GM19238 (cell line): ENCODE results near the gene FITM2.

ENCODE experiments used
- DNase-seq: peaks from one replicate; pipeline ENCODE4 v3.0.0; 2011; ENCODE audit warnings: low spot score; ENCODE audit not compliant: insufficient read length

The FITM2 gene

DNA sequence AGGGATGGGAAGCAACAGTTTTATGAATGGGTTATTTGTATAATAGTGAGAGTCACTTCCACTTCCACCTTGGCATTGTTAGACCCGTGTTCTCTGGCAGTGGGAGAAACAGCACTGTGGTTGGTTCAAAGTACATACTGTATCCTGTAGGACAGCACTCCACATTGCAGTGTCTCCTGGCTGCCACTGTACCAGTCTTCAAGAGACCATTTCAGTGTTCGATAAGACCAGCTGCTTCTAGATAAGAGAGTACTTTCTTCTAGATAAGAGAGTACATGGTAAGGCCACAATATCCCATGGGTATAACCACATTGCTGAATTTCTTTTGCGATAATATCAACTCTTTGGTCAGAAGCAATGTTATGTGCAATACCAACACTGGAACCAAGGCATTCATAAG, 28.8 kb downstream of the FITM2 start:
- no peak for DNase-seq

DNA sequence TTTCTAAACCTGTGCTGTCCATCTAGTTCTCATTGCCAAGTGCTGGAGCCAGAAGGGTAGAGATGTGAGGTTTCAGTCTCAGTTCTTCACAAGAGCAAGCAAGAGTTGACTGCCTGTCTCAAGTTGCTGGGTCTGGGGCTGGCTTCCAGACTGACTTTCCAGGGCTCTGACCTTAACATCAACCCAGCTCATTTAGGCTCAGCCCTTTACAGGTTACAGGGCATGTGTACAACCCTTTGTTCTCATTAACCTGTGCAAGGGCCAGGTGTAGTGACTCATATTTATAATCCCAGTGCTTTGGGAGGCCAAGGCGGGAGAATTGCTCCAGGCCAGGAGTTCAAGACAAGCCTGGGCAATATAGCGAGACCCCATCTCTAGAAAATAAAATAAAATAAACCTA, 30.6 kb downstream of the FITM2 start:
- DNase-seq = no peak

DNA sequence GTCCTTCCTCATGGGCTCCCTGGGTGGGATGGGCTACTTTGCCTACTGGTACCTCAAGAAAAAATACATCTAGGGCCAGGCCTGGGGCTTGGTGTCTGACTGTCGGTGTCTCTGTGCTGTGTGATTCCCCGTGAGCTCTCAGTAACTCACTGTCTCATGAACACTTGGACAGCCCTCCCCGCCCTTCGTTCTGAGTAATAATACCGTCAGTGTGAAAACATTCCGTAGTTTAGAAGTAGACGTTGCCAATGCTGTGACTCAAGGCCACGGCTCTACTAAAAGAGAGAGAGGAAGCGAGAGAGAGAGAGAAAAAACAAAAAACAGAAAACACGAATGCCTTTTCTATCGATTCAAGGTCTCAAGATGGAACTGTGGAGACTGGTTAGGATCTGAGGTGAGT, 31.8 kb downstream of the FITM2 start:
- DNase-seq = no peak

DNA sequence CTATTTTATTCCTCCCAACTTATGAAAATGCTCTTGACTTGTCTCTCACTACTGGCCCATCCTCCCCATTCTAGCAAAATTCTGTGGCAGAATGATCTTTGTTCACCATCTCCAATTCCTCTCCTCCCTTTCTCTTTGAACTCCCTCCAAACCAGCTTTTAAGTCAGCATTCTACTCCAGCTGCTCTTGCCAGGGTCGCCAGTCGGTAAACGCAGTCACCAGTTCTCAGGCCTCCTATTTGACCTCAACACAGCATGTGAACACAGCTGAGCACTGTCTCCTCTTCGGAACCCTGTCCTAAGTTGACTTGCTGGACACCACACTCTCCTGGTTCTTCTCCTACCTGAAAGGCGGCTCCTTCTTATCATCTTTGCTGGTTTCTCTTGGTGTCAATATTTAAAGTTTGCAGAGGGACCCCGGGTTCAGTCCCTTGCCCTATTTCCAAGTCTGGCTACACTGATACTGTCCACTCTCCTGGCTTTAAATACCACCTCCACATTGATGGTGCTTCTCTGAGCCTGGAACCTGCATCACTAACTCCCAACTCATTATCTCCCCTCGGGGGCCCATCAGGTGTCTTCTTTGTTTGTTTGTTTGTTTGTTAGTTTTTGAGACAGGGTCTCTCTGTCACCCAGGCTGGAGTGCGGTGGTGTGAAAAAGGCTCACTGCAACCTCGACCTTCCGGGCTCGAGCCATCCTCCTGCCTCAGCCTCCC, 36.5 kb downstream of the FITM2 start:
- DNase-seq = no peak

DNA sequence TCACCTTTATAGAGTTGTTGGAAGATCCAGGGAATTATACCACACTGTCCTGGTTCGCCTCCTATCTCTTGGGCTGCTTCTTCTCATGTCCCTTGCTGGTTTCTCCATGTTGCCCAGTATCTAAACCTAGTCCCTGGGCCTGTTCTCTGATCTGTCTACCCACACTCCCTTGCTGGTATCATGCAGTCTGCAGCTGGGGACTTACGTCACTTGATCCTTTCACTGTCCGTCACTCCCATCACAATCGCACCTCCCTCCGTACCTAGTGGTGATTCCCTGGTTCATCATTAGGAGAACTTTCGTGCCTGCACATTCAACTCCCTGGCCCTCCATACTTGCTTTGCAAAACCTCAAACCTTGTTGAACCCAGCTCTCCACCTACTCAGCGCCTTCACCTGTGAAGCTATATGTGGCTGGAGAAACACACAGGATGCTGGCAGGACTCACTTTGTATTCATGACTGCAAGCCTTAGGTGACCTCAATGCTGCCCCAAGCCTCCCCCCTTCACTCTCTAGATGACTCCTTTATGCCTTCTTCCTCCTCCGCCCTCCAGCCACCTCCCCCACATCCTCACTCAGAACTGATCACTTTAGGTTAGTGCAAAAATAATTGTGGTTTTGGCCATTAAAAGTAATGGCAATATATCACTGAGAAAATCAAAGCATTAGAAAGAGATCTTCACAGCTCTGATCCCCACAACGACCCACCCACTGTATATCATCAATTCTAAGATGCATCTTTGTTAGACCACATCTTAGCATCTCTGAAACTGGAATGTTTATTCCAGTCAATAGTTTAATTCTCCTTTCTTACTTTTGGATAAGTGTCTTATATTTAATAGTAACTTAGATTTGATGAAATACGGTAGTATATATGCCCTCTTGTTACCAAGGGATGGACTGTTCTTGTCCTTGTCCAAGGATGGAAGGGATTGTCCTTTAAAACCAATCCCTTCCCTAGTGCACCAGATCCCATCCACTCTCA, 37.5 kb downstream of the FITM2 start:
- DNase-seq = no peak

DNA sequence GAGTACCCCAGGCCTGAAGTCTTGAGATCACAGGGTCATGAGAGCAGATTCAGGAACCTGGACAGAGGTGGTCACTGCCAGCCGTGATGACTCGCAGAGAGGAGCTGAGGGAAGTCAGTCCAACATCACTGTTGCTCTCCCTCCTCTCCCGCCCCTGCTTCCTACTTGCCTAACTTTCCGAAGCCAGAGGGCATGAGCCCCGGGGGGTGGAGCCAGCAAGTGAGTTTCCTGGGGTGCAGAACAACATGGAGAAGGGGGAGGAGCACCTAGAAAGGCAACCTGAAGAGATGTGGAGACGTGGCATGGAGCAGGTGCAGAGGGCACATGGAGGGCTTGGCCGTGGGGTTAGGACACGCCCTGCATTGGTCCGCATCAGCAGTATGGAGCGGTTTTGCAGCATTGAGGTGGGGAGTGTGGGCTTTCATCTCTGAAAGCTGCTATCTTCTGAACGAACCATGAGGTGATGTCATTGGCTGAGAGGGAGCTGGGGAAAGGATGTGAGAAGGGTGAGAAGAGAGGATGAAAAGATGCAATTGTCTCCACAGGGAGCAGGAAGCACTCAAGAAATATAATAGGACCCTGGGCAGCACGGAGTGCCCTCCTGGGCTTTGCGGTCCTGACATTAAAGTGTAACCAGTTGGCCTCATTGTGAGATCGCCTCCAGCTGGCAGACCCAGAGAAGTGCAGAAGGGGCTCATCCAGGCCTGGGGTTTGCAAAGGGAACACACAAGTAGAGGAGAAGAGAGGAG, 38.9 kb downstream of the FITM2 start:
- DNase-seq = no peak

DNA sequence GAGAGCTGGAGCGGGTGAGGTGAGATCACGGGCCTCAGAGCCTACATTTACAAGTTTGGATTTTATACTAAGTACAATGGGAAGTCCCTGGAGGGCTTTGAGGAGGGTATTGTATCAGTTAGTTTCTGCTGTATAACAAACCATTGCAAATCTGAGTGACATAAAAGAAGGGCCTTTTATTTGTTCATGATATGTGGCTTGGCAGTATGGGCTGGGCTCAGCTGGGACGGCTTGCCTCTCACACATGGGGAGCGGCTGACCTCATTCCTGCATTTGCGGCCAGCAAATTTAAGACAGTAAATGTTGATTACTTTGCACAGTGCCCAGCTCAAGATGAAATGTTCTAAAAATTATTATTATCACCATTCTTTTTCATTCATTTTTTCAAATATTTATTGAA, 42.2 kb downstream of the FITM2 start:
- no peak for DNase-seq

DNA sequence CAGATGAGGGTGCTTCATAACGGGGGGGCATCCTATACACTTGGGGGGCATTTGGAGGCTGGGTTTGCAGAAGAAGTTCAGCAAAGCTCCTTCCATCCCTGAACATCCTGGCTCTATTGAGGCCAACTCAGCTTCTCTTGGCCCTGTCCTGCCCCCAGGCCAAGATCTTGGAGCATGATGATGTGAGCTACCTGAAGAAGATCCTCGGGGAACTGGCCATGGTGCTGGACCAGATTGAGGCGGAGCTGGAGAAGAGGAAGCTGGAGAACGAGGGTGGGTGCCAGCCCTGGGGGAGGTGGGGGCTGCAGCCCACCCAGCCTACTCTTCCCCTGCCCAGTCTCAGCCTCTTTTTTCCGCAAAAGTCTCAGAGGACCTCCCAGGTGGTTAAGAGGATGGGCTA, 46.7 kb downstream of the FITM2 start:
- DNase-seq = no peak

DNA sequence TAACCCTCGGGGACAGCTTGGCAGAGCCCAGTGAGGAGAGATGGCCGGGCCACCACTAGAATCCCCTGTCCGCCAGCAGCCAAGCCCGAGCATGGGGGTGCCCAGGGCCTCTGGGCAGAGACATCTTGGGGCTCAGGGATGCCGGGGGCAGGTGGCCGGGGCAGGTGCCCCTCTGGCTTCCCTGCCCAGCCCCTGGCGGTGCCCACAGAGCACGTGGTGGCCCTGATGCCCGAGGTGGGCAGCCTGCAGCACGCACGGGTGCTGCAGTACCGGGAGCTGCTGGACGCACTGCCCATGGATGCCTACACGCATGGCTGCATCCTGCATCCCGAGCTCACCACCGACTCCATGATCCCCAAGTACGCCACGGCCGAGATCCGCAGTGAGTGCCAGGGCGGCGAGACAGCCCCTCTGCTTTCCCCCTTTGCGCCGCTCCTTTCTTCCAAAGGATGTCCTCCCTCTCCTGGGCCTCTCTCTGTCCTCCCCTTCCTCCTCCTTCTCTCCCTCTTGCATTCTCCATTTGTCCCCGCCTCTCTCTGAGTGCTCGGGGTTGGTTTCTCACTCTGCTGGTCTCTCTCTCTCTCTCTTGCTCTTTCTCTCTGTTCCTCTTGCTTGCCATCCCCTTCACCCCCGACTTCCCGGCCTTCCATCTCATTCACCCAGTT, 52.6 kb downstream of the FITM2 start:
- DNase-seq = no peak

DNA sequence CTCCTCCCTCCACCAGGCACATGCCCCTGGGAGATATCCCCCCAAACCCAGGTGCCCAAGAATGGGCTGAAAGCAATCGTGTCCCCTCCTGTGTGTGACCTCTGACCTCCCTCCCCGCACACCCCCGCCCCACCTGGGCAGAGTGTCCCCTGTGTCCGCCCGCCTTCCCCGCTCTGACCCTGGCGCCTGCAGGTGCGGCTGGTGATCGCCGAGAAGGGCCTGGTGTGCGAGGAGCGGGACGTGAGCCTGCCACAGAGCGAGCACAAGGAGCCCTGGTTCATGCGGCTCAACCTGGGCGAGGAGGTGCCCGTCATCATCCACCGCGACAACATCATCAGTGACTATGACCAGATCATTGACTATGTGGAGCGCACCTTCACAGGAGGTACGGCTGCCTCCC, 54.0 kb downstream of the FITM2 start:
- no peak for DNase-seq

DNA sequence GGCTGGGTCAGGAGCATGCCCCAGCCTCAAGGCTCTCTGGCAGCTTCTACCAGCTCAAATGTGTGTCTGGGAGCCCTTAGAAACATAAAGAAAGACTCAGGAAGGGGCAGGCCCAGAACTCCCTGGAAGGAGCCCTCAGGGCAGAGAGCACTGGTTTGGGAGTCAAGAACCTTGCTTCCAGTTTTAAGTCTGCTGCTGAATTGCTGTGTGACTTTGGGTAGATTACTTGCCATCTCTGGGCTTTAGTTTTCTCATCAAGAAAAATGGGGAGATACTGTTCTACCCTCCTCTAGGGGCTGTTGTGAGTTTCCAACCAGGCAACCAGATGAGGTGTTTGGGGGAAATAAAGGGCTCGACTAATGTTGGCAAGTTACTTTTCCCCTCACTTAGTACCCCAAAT, 55.1 kb downstream of the FITM2 start:
- no peak for DNase-seq

DNA sequence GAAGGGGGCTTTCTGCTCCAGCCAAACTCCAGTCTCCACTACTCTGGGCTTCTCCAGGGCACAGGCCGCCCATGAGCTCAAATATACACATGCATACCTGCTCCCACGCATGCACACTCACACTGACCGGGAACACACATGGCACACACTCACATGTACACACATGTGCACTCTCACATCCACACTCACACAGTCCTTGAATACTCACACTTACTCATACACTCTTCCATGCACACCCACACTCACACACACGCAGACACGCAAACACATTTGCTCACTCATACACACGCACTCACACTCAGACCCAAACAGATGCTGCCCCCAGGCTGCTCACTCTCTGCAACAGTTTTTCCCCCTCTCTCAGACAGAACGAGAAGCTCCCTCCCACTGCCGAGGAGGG, 56.9 kb downstream of the FITM2 start:
- DNase-seq = no peak

DNA sequence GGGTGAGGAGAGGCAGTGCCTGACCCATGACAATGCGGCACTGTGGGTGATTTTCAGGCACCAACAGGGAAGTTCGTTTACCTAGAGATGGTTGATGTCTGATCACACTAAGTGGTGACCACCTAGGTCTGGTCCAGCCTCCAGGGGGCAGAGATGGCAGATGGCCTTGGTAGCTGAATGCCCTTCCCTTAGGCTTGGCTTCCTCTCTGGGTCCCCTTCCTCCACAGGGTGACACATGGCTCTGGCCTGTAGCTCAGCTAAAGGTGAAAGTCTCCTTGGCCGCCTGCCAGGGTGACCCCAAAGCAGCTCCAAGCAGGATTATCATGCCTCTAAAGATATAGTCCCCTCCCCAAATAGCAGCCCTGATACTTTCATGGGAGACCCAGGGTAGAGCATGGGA, 57.5 kb downstream of the FITM2 start:
- no peak for DNase-seq
